NCI-H1694 treated with DMSO at 0.1 percent for 48 hours (cell line): ENCODE results near the gene ZNF365.
"Not testable (repeated sequence)": the region's sequence is repeated elsewhere in the genome, so short reads cannot be mapped to it uniquely, and the experiment has no call there.

Experiments used
- DNase-seq: peaks from one replicate; lab custom pipeline; 2025; lab: John Stamatoyannopoulos, UW

The ZNF365 gene, protein sequence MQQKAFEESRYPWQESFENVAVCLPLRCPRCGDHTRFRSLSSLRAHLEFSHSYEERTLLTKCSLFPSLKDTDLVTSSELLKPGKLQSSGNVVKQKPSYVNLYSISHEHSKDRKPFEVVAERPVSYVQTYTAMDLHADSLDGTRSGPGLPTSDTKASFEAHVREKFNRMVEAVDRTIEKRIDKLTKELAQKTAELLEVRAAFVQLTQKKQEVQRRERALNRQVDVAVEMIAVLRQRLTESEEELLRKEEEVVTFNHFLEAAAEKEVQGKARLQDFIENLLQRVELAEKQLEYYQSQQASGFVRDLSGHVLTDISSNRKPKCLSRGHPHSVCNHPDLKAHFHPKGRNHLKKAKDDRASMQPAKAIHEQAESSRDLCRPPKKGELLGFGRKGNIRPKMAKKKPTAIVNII

DNA sequence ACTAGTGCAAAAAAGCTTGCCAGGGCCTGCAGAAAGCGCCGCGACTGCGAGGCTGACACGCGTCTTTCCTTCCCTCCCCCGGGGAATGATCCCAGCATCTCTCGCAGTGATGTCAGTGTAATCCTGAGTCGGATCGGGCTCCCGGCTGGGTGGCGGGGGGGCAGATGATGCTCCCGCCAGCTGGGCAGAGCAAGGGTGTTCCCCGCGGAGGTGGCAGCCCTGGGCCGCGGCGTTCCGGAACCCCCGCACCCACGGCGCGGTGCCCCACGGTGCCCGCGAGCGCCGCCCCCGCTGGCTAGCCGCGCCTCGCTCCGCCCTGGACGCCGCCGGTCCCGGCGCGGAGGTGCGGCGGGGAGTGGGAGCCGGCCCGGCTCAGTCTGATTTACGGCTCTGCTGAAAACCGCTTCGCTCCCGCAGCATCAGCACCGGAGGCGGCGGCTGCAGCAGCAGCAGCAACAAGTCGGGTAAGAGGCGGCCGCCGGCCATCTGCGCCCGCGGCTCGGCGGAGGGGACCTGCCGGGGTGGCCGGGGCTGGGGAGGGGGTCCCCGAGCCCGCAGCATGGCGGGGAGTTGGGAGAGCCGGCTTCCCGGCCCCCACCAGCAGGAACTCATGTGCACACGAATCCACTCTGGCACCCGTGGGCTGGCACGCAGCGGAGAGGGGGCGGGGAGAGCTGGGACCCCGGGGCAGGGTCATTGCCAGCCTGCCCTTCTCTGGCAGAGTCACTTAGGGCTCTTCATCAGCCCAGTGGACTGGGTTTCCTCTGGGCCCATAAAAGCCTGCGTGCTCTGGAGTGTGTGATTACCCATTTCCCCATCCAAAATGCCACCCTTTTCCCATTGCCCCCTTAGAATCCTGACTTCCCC lies at the start of gene ZNF365:
ZNF365 (plus strand) TSS at position 375 of the 867 bp plus-strand sequence. CDS start 1,825 bp downstream, outside the sequence.
- no peak for DNase-seq

DNA sequence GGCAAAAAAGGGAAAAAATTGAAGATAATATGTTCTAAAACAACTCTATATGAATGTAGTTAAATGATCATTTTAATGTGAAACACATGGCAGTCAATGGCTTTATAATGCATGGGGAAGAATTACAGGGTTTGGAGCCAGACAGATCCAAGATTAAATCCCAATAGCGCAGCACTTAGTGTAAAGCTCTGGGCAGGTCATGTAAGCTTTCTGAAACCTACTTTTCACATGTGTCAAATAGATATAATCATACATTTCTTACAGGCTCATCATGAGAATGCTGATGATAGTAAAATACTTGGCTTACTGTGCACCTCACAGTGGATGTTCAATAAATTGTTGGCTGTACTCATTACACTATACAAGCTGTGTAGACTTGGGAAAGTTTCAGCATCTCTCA lies 48.0 kb upstream of the ZNF365 start:
- no peak for DNase-seq

DNA sequence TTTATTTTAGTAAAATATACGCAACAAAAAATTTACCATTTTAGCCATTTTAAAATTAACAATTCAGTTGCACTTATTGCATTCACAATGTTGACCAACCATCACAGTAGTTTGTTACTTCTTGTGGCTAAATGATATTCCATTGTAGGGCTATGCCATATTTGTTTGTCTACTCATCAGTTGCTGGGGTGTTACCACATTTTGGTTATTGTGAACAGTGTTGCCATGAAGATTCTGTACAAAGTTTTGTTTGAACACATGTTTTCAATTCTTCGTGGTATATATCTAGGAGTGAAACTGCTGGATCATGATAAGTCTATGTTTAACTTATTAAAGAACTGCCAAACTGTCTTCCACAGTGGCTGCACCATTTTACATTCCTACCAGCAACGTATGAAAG lies 46.3 kb upstream of the ZNF365 start:
- DNase-seq, result no peak

DNA sequence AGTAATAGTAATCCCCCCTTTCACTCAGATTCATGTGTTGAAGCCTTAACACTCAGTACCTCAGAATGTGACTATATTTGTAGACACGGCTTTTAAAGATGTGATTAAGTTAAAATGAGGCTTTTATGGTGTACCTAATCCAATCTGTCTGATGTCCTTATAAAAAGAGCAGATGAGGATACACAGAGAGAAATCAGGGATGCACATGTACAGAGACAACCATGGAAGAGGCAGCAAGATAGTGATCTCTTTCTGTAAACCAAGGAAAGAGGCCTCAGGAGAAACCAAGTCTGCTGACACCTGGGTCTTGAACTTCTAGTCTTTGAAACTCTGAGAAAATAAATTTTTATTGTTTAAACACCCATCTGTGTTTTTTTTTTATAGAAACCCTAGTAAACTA lies 44.0 kb upstream of the ZNF365 start:
- no peak for DNase-seq

DNA sequence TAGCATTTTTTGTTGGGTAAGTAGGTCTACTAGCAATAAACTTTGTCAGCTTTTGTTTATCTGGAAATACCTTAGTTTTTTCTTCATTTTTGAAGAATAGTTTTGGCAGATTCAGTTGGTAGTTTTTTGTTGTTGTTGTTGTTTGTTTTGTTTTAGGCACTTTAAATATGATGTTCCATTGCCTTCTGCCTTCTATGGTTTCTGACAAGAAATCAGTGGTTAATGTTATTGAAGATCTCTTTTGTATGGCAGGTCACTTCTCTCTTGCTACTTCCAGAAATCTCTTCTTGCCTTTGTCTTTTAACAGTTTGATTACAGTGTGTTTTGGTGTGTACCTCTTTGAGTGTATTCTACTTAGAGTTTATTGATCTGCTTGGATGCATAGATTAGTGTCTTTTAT lies 41.8 kb upstream of the ZNF365 start:
- no peak for DNase-seq

DNA sequence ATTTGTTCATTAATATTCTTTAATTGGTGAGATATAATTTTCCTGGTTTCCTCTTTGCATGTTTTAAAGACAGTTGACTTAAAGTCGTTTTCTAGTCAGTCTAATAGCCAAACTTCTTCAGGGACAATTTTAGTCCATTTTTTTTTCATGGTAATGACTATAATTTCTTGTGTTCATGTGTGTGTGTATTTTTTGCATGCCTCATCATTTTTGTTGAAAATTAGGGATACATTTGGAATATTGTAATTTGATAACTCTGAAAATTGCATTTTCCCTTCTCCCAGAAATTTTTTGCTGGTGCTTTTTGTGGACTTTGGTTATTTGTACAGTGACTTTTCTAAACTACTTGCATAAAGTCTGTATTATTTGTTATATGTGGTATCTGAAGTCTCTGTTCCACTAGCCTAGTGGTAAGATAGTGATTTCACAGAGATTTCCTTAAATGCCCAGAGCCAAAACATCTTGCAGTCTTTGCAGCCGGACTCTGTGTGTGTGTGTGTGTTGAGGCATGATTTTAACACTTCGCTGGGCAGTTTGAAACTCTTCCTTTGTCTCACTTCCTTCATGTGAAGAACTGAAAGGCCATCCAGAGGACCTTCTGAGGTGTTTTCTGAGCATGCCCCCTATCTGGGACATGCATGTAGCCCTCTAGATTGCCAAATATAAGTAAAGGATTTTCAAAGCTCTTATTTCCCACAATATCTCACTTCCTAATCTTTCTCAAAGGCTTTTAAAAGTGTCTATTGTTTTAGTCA lies 40.9 kb upstream of the ZNF365 start:
- no peak for DNase-seq

DNA sequence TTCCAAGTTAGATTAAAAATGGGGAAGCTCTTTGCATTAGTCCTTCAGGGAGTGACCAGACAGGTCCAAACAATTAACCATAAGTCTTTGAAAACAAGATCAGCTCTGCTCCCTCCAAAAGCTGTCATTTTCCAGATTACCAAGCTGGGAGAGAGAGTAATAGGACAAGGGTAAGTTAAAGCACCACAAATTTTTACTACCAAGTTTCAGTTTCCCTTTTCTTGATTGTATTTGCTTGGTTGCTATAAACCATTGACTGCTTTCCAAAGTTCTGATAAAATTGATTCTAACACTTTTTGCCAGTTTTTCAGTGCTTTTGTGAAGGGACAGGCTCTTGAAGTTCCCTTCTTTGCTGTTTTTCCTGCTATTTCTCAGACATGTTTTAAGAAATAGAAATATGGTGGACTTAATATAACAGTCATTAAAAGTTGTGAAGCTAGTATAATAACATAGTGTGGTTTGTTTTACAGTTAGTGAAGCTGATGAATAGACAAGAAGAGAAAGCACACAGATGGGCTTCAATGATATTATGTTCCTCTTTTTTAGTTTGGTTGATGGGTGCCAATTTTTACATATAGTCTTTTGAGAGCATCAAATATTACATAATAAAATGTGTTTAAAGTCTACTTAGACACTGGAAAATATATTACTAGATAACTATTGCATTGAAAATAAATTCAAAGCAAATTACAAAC lies 40.0 kb upstream of the ZNF365 start:
- DNase-seq, result no peak

DNA sequence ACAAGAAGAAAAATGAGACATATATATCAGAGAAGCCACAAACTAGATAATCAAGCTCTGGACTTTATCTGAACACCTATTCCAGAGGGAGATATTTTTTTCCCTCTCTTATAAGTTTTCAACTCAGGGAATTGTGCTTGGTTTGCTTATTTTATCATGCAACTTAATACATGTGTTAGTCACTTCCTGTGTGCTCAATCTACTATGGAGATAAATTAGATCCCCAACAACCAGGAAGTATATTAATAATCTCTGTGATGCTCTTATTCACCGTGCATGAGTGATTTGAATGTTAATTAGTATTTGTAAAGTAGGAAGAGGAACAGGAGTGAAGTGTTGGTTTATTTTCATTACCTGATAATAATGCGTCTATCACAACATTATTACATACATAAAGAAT lies 38.8 kb upstream of the ZNF365 start:
- no peak for DNase-seq

DNA sequence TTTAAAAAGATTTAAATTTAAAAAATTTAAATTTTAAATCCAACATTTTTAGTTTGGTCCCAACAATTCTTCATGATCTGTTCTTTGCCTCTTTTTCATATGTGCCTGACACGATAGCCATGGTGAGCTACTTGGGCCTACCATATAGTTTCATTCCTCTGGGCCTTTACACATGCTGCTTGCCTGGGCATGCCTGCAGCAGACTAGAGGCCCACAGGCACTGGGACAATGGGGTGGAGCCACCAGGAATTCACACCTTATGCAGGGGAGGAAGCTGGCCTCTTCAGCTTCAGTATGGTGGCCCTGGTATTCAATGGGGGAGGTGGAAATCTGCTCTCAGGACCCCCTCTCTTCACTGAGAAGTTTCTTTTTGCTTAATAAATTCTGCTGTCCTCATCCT lies 37.8 kb upstream of the ZNF365 start:
- no peak for DNase-seq

DNA sequence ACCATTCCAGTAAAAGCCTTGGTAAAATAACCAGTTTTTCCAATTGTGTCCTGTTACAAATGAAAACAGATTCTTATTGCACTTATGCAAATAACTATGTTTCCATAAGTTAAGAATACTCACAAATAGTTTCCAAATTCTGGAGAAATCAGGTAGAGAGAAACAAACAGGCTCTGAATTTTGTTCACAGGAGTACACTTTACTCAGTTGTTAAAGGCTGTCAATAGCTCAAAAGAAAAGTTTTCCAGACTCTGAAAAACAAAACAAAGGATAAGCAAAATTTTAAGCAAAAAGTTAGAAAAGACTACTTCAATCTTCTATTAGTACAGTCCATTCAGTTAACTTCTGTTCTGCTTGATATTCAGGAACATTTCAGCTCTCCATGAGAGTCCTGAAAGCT lies 32.8 kb upstream of the ZNF365 start:
- no peak for DNase-seq

DNA sequence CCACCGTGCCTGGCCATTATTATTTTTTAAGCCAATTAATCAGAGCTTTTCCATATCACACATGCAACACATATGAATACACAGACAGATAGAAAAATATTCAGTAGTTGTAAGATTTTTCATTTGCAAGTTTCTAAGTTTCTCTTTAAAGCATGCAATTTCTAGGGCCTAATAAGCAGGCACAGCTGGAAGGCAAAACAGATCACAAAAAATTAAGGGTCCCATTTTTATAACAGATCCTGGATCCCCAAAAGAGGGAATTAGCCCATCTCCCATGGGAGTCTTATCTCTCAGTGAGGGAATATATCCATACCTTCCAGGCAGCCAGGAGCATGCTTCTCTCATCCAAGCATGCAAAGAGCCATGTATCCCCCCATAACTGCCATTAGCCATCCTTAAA lies 31.2 kb upstream of the ZNF365 start:
- DNase-seq, result no peak

DNA sequence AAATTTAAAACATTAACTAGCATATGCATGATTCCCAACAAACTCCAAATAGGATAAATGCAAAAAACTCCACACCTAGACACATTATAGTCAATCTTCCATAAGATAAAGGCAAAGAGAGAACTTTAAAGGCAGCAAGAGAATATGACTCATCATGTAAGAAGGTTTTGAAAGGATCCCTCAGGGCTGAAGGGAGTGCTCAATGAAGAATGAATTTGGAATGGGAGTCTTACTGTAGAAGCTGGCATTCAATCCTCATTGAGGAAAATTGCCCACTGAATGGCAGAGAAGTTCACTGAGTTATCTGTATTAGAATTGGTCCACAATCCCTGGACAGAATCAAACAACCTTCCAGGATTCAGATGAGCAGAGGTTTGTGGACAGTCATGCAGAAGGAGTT lies 26.1 kb upstream of the ZNF365 start:
- DNase-seq, result no peak

DNA sequence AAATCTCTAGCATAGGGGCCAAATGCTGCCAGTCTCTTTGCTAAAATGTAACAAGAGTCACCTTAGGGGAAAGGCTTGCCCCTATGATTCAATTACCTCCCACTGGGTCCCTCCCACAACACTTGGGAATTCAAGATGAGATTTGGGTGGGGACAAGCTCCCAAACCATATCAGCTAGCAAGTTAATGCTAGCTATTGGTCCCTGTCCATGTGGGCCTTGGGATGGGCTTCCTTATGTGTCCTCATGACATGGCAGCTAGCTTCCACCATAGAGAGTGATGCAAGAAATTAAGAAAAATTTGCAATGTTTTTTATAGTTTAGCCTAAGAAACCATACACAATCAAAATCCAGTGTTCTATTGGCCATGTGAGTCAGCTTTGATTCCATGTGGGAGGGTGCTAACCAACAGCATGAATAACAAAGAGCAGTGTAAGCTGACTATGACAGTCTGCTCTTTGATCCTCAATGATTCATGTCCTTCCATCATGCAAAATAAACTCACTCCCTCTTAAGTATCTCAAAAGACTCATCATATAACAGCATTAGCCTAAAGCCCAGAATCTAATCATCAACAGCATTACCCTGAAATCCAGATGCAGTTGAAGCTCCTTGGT lies 21.7 kb upstream of the ZNF365 start:
- no peak for DNase-seq

DNA sequence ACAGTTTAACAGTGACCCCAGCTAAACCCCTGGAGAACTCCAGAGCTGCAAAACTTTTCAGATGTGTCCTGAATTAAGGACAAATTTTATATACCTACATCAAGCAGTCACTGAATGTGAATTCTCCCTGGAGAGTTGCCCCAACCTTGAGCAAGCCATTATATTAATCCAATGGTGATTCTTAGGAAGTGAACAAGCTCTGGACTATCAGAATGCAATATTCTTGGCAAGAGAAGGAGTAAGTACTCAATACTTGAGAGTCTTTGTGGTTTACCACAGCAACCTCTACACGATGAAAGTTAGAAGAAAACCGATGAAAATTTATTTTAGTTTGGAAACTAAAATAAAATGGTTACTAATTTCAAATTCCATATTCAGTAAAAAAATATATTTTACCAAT lies 19.3 kb upstream of the ZNF365 start:
- no peak for DNase-seq

DNA sequence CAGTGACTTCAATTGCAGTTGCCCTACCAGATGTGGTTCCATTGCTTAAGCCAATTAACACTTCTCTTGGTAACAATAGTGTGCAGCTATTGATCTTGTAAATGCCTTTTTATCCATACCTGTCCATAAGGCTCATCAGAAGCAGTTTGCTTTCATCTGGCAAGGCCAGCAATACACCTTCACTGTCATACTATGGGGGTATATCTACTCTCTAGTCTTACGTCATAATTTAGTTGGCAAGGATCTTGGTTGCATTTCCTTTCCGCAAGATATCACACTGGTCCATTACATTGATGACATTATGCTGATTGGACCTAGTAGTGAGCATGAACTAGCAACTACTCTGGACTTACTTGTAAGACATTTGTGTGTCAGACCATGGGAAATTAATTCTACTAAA lies 17.7 kb upstream of the ZNF365 start:
- DNase-seq, result no peak

DNA sequence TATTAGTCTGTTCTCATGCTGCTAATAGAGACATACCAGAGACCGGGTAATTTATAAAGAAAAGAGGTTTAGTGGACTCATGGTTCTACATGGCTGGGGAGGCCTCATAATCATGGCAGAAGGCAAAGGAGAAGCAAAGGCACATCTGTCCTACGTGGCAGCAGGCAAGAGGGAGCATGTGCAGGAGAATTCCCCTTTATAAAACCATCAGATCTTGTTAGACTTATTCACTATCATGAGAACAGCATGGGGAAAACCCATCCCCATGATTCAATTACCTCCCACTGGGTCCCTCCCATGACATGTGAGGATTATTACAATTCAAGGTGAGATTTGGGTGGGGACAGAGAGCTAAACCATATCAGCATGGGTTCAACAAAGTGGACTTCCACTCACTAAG lies 16.0 kb upstream of the ZNF365 start:
- not testable (repeated sequence) for DNase-seq

DNA sequence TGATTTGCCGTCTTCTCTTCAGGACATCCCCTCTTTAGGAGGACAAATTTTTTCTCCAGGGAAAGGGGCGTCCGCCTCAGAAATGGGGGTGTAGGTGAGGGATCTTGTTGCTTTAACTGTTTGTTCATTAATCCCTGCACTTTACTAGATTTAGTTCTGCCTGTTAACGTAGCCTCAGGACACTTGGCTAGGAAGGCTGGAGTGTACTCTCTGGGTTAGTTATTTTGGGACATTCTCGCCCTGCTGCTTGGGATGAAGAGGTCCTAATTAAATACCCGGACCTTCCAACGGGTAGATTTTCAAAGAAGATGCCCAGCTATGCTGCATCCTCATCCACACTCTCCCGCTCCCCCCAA lies 552 bp upstream of the ZNF365 start:
- no peak for DNase-seq

DNA sequence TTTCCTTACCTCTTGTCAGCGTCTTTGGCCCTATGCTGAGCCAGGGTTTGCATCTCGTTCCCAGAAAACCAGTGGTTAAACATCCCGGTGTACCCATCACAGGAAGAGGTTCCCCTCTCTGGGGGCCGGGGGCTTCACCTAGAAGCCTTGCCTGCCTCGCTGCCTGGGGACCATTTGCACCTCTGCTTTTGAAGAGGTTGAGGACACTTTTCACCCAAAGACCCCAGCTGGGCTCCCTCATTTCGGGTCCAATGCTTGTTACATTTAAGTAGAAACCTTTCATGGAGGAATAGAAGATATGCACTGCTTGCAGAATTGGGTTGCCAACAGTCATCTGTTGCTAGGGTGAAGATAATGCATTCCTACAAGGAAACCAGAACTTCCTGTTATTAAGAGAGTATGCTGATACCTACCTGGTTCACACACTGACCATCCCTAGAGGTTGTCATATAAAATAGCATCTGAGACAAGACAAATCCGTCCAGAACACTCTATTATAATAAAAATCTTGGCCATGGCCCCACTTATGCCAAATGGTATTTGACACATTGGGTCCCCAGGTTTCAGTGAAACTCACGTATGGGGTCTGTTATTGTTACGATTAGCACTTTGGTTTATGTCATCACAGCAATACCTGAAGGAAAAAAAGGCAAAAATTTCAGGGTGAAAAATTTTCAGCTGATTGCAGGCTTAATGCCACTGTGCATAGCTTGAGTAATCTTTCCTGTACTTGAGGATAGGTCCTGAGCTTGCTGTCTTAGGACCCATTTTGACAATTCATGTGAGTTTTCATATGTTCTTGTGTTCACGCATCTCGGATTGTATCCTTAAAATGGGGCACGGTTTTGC lies 917 bp downstream of the ZNF365 start:
- DNase-seq, result no peak

DNA sequence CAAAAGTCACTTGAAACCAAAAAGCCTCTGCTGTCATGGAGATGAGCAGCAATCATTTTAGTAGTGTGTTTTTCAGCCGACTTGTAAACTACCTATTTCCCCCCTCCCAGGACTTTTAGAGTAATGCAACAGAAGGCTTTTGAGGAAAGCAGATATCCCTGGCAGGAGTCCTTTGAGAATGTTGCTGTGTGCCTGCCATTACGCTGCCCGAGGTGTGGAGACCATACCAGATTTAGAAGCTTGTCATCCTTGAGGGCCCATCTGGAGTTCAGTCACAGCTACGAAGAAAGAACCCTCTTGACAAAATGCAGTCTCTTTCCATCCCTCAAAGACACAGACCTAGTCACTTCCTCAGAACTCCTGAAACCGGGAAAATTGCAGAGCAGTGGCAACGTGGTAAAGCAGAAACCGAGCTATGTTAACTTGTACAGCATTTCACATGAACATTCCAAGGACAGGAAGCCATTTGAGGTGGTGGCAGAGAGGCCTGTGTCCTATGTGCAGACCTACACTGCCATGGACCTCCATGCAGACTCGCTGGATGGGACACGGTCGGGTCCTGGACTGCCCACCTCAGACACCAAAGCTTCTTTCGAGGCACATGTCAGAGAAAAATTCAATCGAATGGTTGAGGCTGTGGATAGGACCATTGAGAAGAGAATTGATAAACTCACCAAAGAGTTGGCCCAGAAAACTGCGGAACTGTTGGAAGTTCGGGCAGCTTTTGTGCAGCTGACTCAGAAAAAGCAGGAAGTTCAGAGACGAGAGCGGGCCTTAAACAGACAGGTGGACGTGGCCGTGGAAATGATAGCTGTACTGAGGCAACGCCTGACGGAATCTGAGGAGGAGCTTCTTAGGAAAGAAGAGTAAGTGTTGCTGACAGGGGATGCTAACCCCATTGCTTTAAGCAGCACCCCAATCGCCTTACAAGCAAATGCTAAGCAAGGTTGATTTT lies 2.2 kb downstream of the ZNF365 start:
- no peak for DNase-seq

DNA sequence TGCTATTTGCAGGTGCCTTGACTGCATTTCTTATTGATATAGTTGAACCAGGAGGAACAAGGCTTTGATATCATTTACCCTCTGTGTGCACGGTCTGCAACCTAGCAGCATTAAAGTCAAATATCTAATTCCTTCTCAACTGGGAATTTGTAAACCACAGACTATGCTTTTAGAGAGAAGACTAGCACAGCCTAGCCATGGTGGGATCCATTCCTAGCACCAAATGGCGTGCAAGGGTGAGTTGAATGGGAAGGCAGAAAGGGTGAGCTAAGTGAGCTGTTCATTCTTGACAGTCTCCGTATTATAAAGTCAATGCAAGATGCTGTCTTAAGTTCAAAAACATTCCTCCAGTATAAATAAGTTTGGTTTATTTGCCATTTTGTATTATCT lies 2.9 kb downstream of the ZNF365 start:
- DNase-seq, result no peak
